ENCODE data around the gene IGBP1.
A peak's percentile ranks its signal among the peaks of the same experiment; 100 is the strongest.

IGBP1 gene

GRCh38 chrX:70133303-70134115 lies at the start of gene IGBP1:
Gene IGBP1 (plus strand): TSS chrX:70133447. CDS start chrX:70133948, 501 bp downstream.
- TF ChIP-seq CTCF (IDR thresholded peaks at IDR 0.05; ENCODE audit: insufficient read depth, low read length, poor library complexity, severe bottlenecking) (peak; percentile 42), EZH2phosphoT487 (conservative IDR thresholded peaks at IDR 0.05; ENCODE audit: low read length) (no peak)
- peaks cover 18% of the 10 kb centered on the region for H3K79me2 ChIP-seq (ENCODE audit: insufficient read depth, low read length)
- H3K36me3 ChIP-seq (ENCODE audit: low read length), result no peaks in the 10 kb centered on the region
- H3F3A ChIP-seq (ENCODE audit: insufficient read depth), result peaks cover 12% of the 10 kb centered on the region; the same call in 1 of the 2 replicates
- no peaks in the 10 kb centered on the region for H3K9me3 ChIP-seq (ENCODE audit: insufficient read depth, low read length)
- H3K9me2 ChIP-seq (replicated peaks; ENCODE audit: insufficient read depth, low read length), result no peaks in the 10 kb centered on the region
- H3K4me3 ChIP-seq (ENCODE audit: insufficient read depth, low read length, poor library complexity, severe bottlenecking), result peak within 1 kb of the TSS; percentile 96
- H3K4me2 ChIP-seq (ENCODE audit: low read depth, low read length, poor library complexity, severe bottlenecking), result peak within 1 kb of the TSS; percentile 81
- H2AFZ ChIP-seq (ENCODE audit: low read depth, low read length, severe bottlenecking), result peak within 1 kb of the TSS; percentile 96
- no peaks in the 10 kb centered on the region for H3K27me3 ChIP-seq (ENCODE audit: low read length)
- peak within 1 kb of the TSS; percentile 91 for H3K27ac ChIP-seq (ENCODE audit: low read depth, low read length)
- no peaks in the 10 kb centered on the region for H4K20me1 ChIP-seq (ENCODE audit: low read depth, low read length)
- peak within 1 kb of the TSS; percentile 79 for H3K9ac ChIP-seq (ENCODE audit: low read length)

GRCh38 chrX:70084592-70085240 lies 48.5 kb upstream of the IGBP1 start:
- Histone ChIP-seq H3K4me2 (ENCODE audit: low read depth, low read length, poor library complexity, severe bottlenecking) (no peak overlapping the region), H3K27me3 (ENCODE audit: low read length) (no peaks in the 10 kb centered on the region), H2AFZ (ENCODE audit: low read depth, low read length, severe bottlenecking) (no peak overlapping the region), H3F3A (ENCODE audit: insufficient read depth) (no peaks in the 10 kb centered on the region), H3K36me3 (ENCODE audit: low read length) (no peaks in the 10 kb centered on the region), H3K79me2 (ENCODE audit: insufficient read depth, low read length) (no peaks in the 10 kb centered on the region), H3K9me2 (replicated peaks; ENCODE audit: insufficient read depth, low read length) (no peaks in the 10 kb centered on the region), H3K9ac (ENCODE audit: low read length) (no peak overlapping the region), H3K4me3 (ENCODE audit: insufficient read depth, low read length, poor library complexity, severe bottlenecking) (no peak overlapping the region), H3K27ac (ENCODE audit: low read depth, low read length) (no peak overlapping the region), H3K9me3 (ENCODE audit: insufficient read depth, low read length) (no peaks in the 10 kb centered on the region), H4K20me1 (ENCODE audit: low read depth, low read length) (no peaks in the 10 kb centered on the region)
- TF ChIP-seq EZH2phosphoT487 (conservative IDR thresholded peaks at IDR 0.05; ENCODE audit: low read length), result no peak
- TF ChIP-seq CTCF (IDR thresholded peaks at IDR 0.05; ENCODE audit: insufficient read depth, low read length, poor library complexity, severe bottlenecking), result no peak

DNA sequence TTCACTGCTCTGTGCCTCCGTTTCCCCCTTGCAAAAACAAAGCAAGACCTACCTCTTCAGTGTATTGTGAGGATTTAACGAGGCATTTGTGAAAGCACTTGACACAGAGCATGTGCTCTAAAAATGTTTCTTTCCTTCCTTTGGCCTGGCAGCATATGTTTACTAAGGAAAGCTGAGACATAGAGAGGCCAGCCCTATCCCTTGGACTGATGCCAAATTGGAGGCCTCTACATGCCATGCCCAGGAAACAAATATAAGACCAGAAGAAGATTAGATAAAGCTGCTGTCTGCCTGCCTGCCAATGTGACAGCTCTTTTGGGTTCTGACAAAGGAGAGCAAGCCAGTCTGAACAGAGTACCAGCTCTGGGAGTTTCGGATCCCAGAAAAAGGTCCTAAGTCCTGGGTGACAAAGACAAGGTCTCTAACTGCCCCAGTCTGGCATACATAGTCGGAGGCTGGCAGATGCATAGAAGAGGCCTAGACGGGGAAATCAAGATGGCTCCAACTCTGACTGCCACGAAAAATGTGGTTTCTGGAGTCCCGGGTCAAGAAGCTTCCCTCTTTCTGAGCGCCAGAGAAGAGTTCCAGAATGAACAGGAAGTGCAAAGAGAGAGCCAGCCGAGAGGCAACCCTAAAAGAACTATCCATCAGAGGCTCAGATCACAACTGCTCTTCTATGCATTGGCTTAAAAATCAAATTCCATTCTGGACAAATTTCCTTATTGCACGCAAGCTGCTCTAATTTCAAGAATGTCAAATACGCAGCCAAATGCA lies 45.2 kb upstream of the IGBP1 start:
- H3K4me2 ChIP-seq (ENCODE audit: low read depth, low read length, poor library complexity, severe bottlenecking), result no peak overlapping the region
- H2AFZ ChIP-seq (ENCODE audit: low read depth, low read length, severe bottlenecking), result no peak overlapping the region
- no peaks in the 10 kb centered on the region for H3F3A ChIP-seq (ENCODE audit: insufficient read depth)
- no peaks in the 10 kb centered on the region for H3K27me3 ChIP-seq (ENCODE audit: low read length)
- H3K79me2 ChIP-seq (ENCODE audit: insufficient read depth, low read length), result no peaks in the 10 kb centered on the region
- no peak overlapping the region for H3K9ac ChIP-seq (ENCODE audit: low read length)
- H3K4me3 ChIP-seq (ENCODE audit: insufficient read depth, low read length, poor library complexity, severe bottlenecking), result no peak overlapping the region
- no peaks in the 10 kb centered on the region for H3K36me3 ChIP-seq (ENCODE audit: low read length)
- no peak for TF ChIP-seq EZH2phosphoT487 (conservative IDR thresholded peaks at IDR 0.05; ENCODE audit: low read length)
- no peak for TF ChIP-seq CTCF (IDR thresholded peaks at IDR 0.05; ENCODE audit: insufficient read depth, low read length, poor library complexity, severe bottlenecking)
- no peak overlapping the region for H3K27ac ChIP-seq (ENCODE audit: low read depth, low read length)
- H4K20me1 ChIP-seq (ENCODE audit: low read depth, low read length), result no peaks in the 10 kb centered on the region
- no peaks in the 10 kb centered on the region for H3K9me3 ChIP-seq (ENCODE audit: insufficient read depth, low read length)
- no peaks in the 10 kb centered on the region for H3K9me2 ChIP-seq (replicated peaks; ENCODE audit: insufficient read depth, low read length)
